Liver (tissue), 9 donors: ENCODE results near the gene PTPRD. TPM values are rescaled to one million over a fixed set of nuclear protein-coding genes. Genes with fewer than 3 reads are reported as not detected.
"Not testable (repeated sequence)": the region's sequence is repeated elsewhere in the genome, so short reads cannot be mapped to it uniquely, and the experiment has no call there.

Experiments used
- DNase-seq: peaks from one replicate; pipeline ENCODE4 v3.0.0-alpha.2; 2017; ENCODE audit warnings: low spot score
- H3K27ac ChIP-seq, 2 donors: one replicate each; pipeline ENCODE4 v1.7.0; 2013; ENCODE audit warnings: inconsistent platforms in 2 of 2, low read length in 2 of 2, control low read depth in 1 of 2, low read depth in 1 of 2, mild to moderate bottlenecking in 1 of 2
- H3K27me3 ChIP-seq, 4 donors: one replicate each; pipeline versions ENCODE4 v1.6.1 to v1.7.0; 2013; ENCODE audit warnings: low read length in 3 of 4, inconsistent platforms in 1 of 4, mild to moderate bottlenecking in 1 of 4, moderate library complexity in 1 of 4; ENCODE audit not compliant: control insufficient read depth in 4 of 4, insufficient read depth in 4 of 4
- H3K36me3 ChIP-seq, 4 donors: one replicate each; pipeline versions ENCODE4 v1.6.1 to v1.7.0; 2013; ENCODE audit warnings: low read length in 3 of 4, mild to moderate bottlenecking in 3 of 4, low read depth in 1 of 4, moderate library complexity in 1 of 4; ENCODE audit not compliant: control insufficient read depth in 4 of 4, insufficient read depth in 3 of 4
- H3K4me1 ChIP-seq, 4 donors: one replicate each; pipeline versions ENCODE4 v1.6.1 to v1.7.0; 2013; ENCODE audit warnings: low read length in 3 of 4, mild to moderate bottlenecking in 3 of 4, moderate library complexity in 1 of 4; ENCODE audit not compliant: control insufficient read depth in 4 of 4, insufficient read depth in 4 of 4
- H3K4me3 ChIP-seq, 3 donors: one replicate each; pipeline versions ENCODE4 v1.6.1 to v1.7.0; 2013; ENCODE audit warnings: low read length in 3 of 3, control low read depth in 1 of 3, low read depth in 1 of 3, mild to moderate bottlenecking in 1 of 3
- H3K9ac ChIP-seq, 2 donors: one replicate each; pipeline ENCODE4 v1.7.0; 2013; ENCODE audit warnings: low read length in 2 of 2, mild to moderate bottlenecking in 2 of 2, moderate library complexity in 2 of 2, control low read depth in 1 of 2, low read depth in 1 of 2
- H3K9me3 ChIP-seq, 4 donors: one replicate each; pipeline versions ENCODE4 v1.6.1 to v1.7.0; 2013; ENCODE audit warnings: low read length in 3 of 4; ENCODE audit not compliant: control insufficient read depth in 4 of 4
- EGR1 ChIP-seq, 2 donors: IDR thresholded peaks; 2 replicates each; pipeline ENCODE4 v1.6.1; 2016 to 2018; ENCODE audit warnings: antibody characterized with exemption in 2 of 2, low read depth in 2 of 2
- FOXA2 ChIP-seq: IDR thresholded peaks from 2 replicates; pipeline ENCODE4 v1.6.1; 2016; ENCODE audit warnings: antibody characterized with exemption
- HNF4A ChIP-seq, 2 donors: conservative IDR thresholded peaks; 2 replicates each; pipeline ENCODE4 v1.6.1; 2016; ENCODE audit warnings: antibody characterized with exemption in 2 of 2, mild to moderate bottlenecking in 2 of 2
- HNF4G ChIP-seq: IDR thresholded peaks from 2 replicates; pipeline ENCODE4 v1.6.1; 2016; ENCODE audit warnings: antibody characterized with exemption
- NR2F2 ChIP-seq: IDR thresholded peaks from 2 replicates; pipeline ENCODE4 v1.6.1; 2016; ENCODE audit warnings: antibody characterized with exemption
- RAD21 ChIP-seq, 2 donors: IDR thresholded peaks; 2 replicates each; pipeline ENCODE4 v1.6.1; 2016; ENCODE audit warnings: antibody characterized with exemption in 2 of 2, mild to moderate bottlenecking in 2 of 2
- RXRA ChIP-seq, 2 donors: IDR thresholded peaks; 2 replicates each; pipeline ENCODE4 v1.6.1; 2017 to 2018; ENCODE audit warnings: antibody characterized with exemption in 2 of 2, mild to moderate bottlenecking in 1 of 2
- SP1 ChIP-seq: IDR thresholded peaks from 2 replicates; pipeline ENCODE4 v1.6.1; 2018; ENCODE audit warnings: antibody characterized with exemption, mild to moderate bottlenecking
- TAF1 ChIP-seq: conservative IDR thresholded peaks from 2 replicates; pipeline ENCODE4 v1.6.1; 2016; ENCODE audit warnings: antibody characterized with exemption, mild to moderate bottlenecking
- WGBS: extraction: QIAGEN DNeasy Blood & Tissue Kit; methylation state at CpG from one replicate; pipeline ENCODE4 v1.1.7; 2013; 5-methylcytosine and 5-hydroxymethylcytosine counted together
- polyA plus RNA-seq, 2 donors: library from polyadenylated mRNA; stranded (reverse) in 1 of 2; unstranded in 1 of 2; fragments of 200-250 nt in 1 of 2; fragments of >200 nt in 1 of 2; fragmentation: Nextera tagmentation in 1 of 2; extraction: Ambion mirVana in 1 of 2; gene quantifications; one replicate each; pipeline versions ENCODE4 v1.2.1 to v1.2.3, GENCODE V29; 2013 to 2015
- total RNA-seq, 2 donors: library from RNA; depleted of rRNA; stranded (reverse); fragments of >200 nt; gene quantifications; one replicate each; pipeline ENCODE4 v1.2.3, GENCODE V29; 2014
- TF ChIP-seq, protein P1 (sequence below): fragments of 150-350 bp; IDR thresholded peaks from 2 replicates; pipeline ENCODE4 v1.5.1; 2017; ENCODE audit warnings: improper control_type of control experiment, low read depth, low read length; ENCODE audit not compliant: missing input control
- TF ChIP-seq, protein P2 (sequence below): IDR thresholded peaks from 2 replicates; pipeline ENCODE4 v1.6.1; 2016; ENCODE audit warnings: antibody characterized with exemption
- TF ChIP-seq, protein P3 (sequence below): IDR thresholded peaks from 2 replicates; pipeline ENCODE4 v1.6.1; 2016; ENCODE audit warnings: antibody characterized with exemption, mild to moderate bottlenecking
- TF ChIP-seq, protein P4 (sequence below): IDR thresholded peaks from 2 replicates; pipeline ENCODE4 v1.6.1; 2016; ENCODE audit warnings: antibody characterized with exemption
- donor health status: healthy.
- donor health status: healthy.
- donor health status: healthy.
- donor health status: healthy.
- donor health status: healthy.

PTPRD gene
- total and polyA plus RNA-seq, 4 donors = 0.78 to 34.2 (median 4.7) TPM

DNA sequence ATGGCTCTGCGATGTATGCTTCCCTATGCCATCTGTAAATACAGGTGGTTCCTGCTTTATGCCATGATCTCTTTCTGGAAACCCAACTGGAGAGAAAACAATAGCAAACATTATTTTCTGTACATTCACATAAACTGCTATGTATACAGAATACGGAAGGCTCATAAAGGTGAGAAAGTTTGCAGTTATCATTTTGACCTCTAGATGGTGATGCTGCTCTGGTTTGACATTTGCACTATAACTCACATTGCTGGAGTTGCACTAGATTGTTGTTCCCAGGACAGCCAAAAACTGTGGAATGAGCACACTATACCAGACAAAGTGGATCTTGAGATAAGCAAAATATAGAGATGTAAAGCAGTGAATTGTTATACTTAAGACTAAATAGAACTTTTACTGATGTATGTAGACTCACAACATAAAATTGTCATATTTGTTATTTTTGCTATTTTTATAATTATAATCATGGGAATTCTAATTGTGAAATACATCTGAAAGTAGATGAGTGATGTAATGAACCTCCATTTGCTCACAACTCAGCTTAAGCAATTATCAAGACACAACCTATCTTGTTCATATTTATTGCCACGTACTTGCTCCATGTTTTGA, 246.5 kb downstream of the PTPRD start:
- Histone ChIP-seq H3K27ac (no peak overlapping the region), H3K36me3 (no peaks in the 10 kb centered on the region), H3K9me3 (no peaks in the 10 kb centered on the region), H3K4me1 (no peaks in the 10 kb centered on the region), H3K27me3 (peaks cover 0 to 7% (median 0%) of the 10 kb centered on the region in 4 donors), H3K9ac (no peak overlapping the region), H3K4me3 (no peak overlapping the region)
- 41% methylated on average over 3 of the region's 3 CpGs for WGBS
- DNase-seq = no peak
- TF ChIP-seq, protein P1, sequence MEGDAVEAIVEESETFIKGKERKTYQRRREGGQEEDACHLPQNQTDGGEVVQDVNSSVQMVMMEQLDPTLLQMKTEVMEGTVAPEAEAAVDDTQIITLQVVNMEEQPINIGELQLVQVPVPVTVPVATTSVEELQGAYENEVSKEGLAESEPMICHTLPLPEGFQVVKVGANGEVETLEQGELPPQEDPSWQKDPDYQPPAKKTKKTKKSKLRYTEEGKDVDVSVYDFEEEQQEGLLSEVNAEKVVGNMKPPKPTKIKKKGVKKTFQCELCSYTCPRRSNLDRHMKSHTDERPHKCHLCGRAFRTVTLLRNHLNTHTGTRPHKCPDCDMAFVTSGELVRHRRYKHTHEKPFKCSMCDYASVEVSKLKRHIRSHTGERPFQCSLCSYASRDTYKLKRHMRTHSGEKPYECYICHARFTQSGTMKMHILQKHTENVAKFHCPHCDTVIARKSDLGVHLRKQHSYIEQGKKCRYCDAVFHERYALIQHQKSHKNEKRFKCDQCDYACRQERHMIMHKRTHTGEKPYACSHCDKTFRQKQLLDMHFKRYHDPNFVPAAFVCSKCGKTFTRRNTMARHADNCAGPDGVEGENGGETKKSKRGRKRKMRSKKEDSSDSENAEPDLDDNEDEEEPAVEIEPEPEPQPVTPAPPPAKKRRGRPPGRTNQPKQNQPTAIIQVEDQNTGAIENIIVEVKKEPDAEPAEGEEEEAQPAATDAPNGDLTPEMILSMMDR = peak; percentile 57
- TF ChIP-seq RAD21 (IDR thresholded peaks at IDR 0.05) = peak; percentile 84 to 87
- TF ChIP-seq HNF4G = no peak

DNA sequence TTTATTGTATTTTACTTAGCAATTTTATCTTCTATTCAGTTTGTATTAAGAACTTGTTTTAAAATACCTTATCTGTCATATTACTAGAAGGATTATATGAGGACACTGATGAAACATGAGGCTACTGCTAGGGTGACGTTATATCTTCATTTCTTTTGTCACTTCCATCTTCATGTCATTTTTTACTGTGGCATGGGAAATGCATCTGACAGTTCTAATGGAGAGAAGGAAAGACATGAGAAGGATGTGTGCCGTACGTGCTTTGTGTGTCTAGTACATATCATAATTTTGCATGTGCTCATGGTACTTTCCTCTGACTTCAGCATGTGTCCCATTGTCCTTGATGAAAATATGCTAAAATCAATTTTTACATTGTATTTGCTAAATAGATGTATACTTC, 258.2 kb downstream of the PTPRD start:
- Histone ChIP-seq H3K36me3 (no peaks in the 10 kb centered on the region), H3K4me3 (no peak overlapping the region), H3K4me1 (no peaks in the 10 kb centered on the region), H3K9me3 (no peaks in the 10 kb centered on the region), H3K27me3 (no peaks in the 10 kb centered on the region), H3K9ac (no peak overlapping the region), H3K27ac (no peak overlapping the region)
- no peak for DNase-seq
- 70% methylated on average over 3 of the region's 3 CpGs for WGBS
- TF ChIP-seq RAD21 (IDR thresholded peaks at IDR 0.05) (no peak), NR2F2 (no peak), SP1 (no peak), HNF4A (conservative IDR thresholded peaks at IDR 0.05) (no peak), FOXA2 (no peak), RXRA (IDR thresholded peaks at IDR 0.05) (no peak), EGR1 (IDR thresholded peaks at IDR 0.05; ENCODE audit: low read depth in 2 of 2) (no peak), TAF1 (no peak)
- TF ChIP-seq, protein P1 = no peak
- TF ChIP-seq, protein P2, sequence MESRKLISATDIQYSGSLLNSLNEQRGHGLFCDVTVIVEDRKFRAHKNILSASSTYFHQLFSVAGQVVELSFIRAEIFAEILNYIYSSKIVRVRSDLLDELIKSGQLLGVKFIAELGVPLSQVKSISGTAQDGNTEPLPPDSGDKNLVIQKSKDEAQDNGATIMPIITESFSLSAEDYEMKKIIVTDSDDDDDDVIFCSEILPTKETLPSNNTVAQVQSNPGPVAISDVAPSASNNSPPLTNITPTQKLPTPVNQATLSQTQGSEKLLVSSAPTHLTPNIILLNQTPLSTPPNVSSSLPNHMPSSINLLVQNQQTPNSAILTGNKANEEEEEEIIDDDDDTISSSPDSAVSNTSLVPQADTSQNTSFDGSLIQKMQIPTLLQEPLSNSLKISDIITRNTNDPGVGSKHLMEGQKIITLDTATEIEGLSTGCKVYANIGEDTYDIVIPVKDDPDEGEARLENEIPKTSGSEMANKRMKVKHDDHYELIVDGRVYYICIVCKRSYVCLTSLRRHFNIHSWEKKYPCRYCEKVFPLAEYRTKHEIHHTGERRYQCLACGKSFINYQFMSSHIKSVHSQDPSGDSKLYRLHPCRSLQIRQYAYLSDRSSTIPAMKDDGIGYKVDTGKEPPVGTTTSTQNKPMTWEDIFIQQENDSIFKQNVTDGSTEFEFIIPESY = no peak
- TF ChIP-seq, protein P3, sequence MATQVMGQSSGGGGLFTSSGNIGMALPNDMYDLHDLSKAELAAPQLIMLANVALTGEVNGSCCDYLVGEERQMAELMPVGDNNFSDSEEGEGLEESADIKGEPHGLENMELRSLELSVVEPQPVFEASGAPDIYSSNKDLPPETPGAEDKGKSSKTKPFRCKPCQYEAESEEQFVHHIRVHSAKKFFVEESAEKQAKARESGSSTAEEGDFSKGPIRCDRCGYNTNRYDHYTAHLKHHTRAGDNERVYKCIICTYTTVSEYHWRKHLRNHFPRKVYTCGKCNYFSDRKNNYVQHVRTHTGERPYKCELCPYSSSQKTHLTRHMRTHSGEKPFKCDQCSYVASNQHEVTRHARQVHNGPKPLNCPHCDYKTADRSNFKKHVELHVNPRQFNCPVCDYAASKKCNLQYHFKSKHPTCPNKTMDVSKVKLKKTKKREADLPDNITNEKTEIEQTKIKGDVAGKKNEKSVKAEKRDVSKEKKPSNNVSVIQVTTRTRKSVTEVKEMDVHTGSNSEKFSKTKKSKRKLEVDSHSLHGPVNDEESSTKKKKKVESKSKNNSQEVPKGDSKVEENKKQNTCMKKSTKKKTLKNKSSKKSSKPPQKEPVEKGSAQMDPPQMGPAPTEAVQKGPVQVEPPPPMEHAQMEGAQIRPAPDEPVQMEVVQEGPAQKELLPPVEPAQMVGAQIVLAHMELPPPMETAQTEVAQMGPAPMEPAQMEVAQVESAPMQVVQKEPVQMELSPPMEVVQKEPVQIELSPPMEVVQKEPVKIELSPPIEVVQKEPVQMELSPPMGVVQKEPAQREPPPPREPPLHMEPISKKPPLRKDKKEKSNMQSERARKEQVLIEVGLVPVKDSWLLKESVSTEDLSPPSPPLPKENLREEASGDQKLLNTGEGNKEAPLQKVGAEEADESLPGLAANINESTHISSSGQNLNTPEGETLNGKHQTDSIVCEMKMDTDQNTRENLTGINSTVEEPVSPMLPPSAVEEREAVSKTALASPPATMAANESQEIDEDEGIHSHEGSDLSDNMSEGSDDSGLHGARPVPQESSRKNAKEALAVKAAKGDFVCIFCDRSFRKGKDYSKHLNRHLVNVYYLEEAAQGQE = no peak
- TF ChIP-seq, protein P4, sequence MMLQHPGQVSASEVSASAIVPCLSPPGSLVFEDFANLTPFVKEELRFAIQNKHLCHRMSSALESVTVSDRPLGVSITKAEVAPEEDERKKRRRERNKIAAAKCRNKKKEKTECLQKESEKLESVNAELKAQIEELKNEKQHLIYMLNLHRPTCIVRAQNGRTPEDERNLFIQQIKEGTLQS = no peak

DNA sequence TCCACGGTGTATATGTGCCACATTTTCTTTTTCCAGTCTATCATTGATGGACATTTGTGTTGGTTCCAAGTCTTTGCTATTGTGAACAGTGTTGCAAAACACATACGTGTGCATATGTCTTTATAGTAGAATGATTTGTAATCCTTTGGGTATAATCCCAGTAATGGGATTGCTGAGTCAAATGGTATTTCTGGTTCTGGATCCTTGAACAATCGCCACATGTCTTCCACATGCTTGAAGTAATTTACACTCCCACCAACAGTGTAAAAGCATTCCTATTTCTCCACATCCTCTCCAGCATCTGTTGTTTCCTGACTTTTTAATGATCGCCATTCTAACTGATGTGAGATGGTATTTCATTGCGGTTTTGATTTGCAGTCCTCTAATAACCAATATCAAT, 267.2 kb downstream of the PTPRD start:
- not testable (repeated sequence) for H3K27me3 ChIP-seq, H3K4me3 ChIP-seq, H3K4me1 ChIP-seq, DNase-seq, H3K9ac ChIP-seq, H3K27ac ChIP-seq, H3K36me3 ChIP-seq, H3K9me3 ChIP-seq
- 58% methylated on average over 5 of the region's 5 CpGs for WGBS
